SKM-1 (cell line): Measurements from ENCODE around the gene TBC1D9.

Source experiments
- DNase-seq: peaks from one replicate; lab custom pipeline; 2025; ENCODE audit not compliant: unreplicated experiment; lab: John Stamatoyannopoulos, UW

TBC1D9 gene

GRCh38 chr4:140654495-140654814, 101.7 kb downstream of the TBC1D9 start:
- no peak for DNase-seq

GRCh38 chr4:140653718-140654494, 102.3 kb downstream of the TBC1D9 start:
- DNase-seq = no peak

GRCh38 chr4:140652601-140653000, 103.6 kb downstream of the TBC1D9 start:
- DNase-seq = no peak

GRCh38 chr4:140648716-140649308, 107.4 kb downstream of the TBC1D9 start:
- no peak for DNase-seq

GRCh38 chr4:140645614-140646412, 110.4 kb downstream of the TBC1D9 start:
- no peak for DNase-seq

- no peak for DNase-seq
Measured at GRCh38 chr4:140645196-140645595, 111.0 kb downstream of the TBC1D9 start.

- DNase-seq = no peak
Measured at GRCh38 chr4:140644470-140645185, 111.6 kb downstream of the TBC1D9 start.

- DNase-seq = no peak
Measured at GRCh38 chr4:140643571-140644055, 112.6 kb downstream of the TBC1D9 start.

- DNase-seq = no peak
Measured at GRCh38 chr4:140642674-140643437, 113.3 kb downstream of the TBC1D9 start.

- no peak for DNase-seq
Measured at GRCh38 chr4:140641789-140642439, 114.3 kb downstream of the TBC1D9 start.

- no peak for DNase-seq
Measured at GRCh38 chr4:140641105-140641555, 115.1 kb downstream of the TBC1D9 start.

- no peak for DNase-seq
Measured at GRCh38 chr4:140640150-140640748, 115.9 kb downstream of the TBC1D9 start.

GRCh38 chr4:140639066-140639465, 117.1 kb downstream of the TBC1D9 start:
- no peak for DNase-seq

GRCh38 chr4:140637836-140638235, 118.3 kb downstream of the TBC1D9 start:
- no peak for DNase-seq

GRCh38 chr4:140635606-140636005, 120.6 kb downstream of the TBC1D9 start:
- no peak for DNase-seq

- DNase-seq = no peak
Measured at GRCh38 chr4:140633951-140634350, 122.2 kb downstream of the TBC1D9 start.

- no peak for DNase-seq
Measured at GRCh38 chr4:140633124-140633523, 123.1 kb downstream of the TBC1D9 start.

- DNase-seq = no peak
Measured at GRCh38 chr4:140630246-140630645, 125.9 kb downstream of the TBC1D9 start.

- DNase-seq = no peak
Measured at GRCh38 chr4:140628016-140628415, 128.2 kb downstream of the TBC1D9 start.
